Upper lobe of left lung (tissue), 4 donors: ENCODE data around the gene GIMAP5.

Source experiments
- CTCF ChIP-seq, 6 experiments: fragments of 450-650 bp in 4 of 6; fragments of 200-600 bp in 2 of 6; sonication (generic) in 2 of 6; IDR thresholded peaks; one replicate each; pipeline ENCODE4 v1.5.1; 2016 to 2019; ENCODE audit warnings: antibody characterized with exemption in 6 of 6
- EP300 ChIP-seq, 4 donors: sonication (generic); formaldehyde crosslinking; IDR thresholded peaks; one replicate each; pipeline ENCODE4 v1.5.1; 2017; ENCODE audit warnings: antibody characterized with exemption in 4 of 4, control low read depth in 2 of 4
- POLR2A ChIP-seq, 4 donors: fragments of 450-650 bp; IDR thresholded peaks; one replicate each; pipeline ENCODE4 v1.5.1; 2016 to 2017; ENCODE audit warnings: antibody characterized with exemption in 4 of 4, mild to moderate bottlenecking in 2 of 4
- POLR2AphosphoS5 ChIP-seq, 2 donors: sonication (generic); formaldehyde crosslinking; IDR thresholded peaks; one replicate each; pipeline ENCODE4 v1.5.1; 2017; ENCODE audit warnings: antibody characterized with exemption in 2 of 2

GRCh38 chr7:150695654-150696053 is 41.6 kb upstream of the GIMAP5 start:
- TF ChIP-seq CTCF (IDR thresholded peaks at IDR 0.05) (no peak), POLR2A (IDR thresholded peaks at IDR 0.05) (no peak), POLR2AphosphoS5 (IDR thresholded peaks at IDR 0.05) (no peak), EP300 (IDR thresholded peaks at IDR 0.05) (no peak)
